Right atrium auricular region (tissue), 2 donors: Measurements from ENCODE around the gene SLC25A43. TPM values are rescaled to one million over a fixed set of nuclear protein-coding genes. Genes with fewer than 3 reads are reported as not detected.
"Not testable (repeated sequence)": the region's sequence is repeated elsewhere in the genome, so short reads cannot be mapped to it uniquely, and the experiment has no call there.

Experiments
- DNase-seq: peaks from one replicate; pipeline ENCODE4 v3.0.0-alpha.2; 2019; ENCODE audit warnings: low spot score
- H3K27ac ChIP-seq, 2 donors: fragments of 200-600 bp; sonication (generic); 1 replicate in 1 of 2; 2 replicates in 1 of 2; pipeline ENCODE4 v1.5.1; 2016 to 2019
- H3K27me3 ChIP-seq, 2 donors: fragments of 200-600 bp; sonication (generic); one replicate each; pipeline versions ENCODE4 v1.5.1 to v1.6.0; 2017 to 2019
- H3K36me3 ChIP-seq: fragments of 200-600 bp; sonication (generic); one replicate; pipeline ENCODE4 v1.5.1; 2016
- H3K4me1 ChIP-seq, 2 donors: fragments of 200-600 bp; sonication (generic); one replicate each; pipeline versions ENCODE4 v1.5.1 to v1.6.0; 2017 to 2019
- H3K4me3 ChIP-seq, 2 donors: fragments of 200-600 bp; sonication (generic); 1 replicate in 1 of 2; 2 replicates in 1 of 2; pipeline ENCODE4 v1.5.1; 2017 to 2019; ENCODE audit warnings: mild to moderate bottlenecking in 1 of 2, moderate library complexity in 1 of 2
- H3K9me3 ChIP-seq, 2 donors: fragments of 200-600 bp; sonication (generic); one replicate each; pipeline ENCODE4 v1.5.1; 2019
- total RNA-seq, 2 donors: library from RNA; depleted of rRNA; stranded (reverse); fragments of >200 nt; gene quantifications; one replicate each; pipeline ENCODE4 v1.1.0, GENCODE V29; 2016
- TF ChIP-seq, protein P1 (sequence below), 2 donors: fragments of 200-600 bp; sonication (generic); IDR thresholded peaks; one replicate each; pipeline ENCODE4 v1.5.1; 2019; ENCODE audit warnings: antibody characterized with exemption in 2 of 2

Gene SLC25A43
- total RNA-seq, 2 donors from 2014 or later = 5.6 to 8.1 TPM

DNA sequence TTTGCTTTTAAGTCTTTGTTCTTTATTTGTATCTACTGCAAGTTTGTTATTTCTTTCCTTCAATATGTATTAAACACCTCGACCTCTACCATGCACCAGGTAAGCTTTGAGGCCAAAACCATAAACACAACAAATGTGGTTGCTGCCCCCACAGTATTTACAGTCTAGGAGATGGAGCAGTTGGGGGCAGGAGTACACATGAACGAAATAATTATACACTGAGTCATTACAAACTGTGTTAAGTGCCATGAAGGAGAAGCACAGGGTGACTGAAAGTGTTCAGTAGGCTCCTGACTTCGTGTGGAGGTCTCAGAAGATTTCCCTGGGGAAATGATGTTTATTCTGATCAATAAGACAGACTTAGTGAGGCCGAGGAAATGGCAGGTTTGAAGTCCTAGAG lies 30.3 kb downstream of the SLC25A43 start:
- Histone ChIP-seq H3K9me3 (no peaks in the 10 kb centered on the region), H3K4me1 (peaks cover 0 to 3% of the 10 kb centered on the region in 2 donors), H3K27ac (no peak overlapping the region), H3K27me3 (no peaks in the 10 kb centered on the region), H3K36me3 (no peaks in the 10 kb centered on the region), H3K4me3 (no peak overlapping the region)
- DNase-seq = no peak
- TF ChIP-seq, protein P1, sequence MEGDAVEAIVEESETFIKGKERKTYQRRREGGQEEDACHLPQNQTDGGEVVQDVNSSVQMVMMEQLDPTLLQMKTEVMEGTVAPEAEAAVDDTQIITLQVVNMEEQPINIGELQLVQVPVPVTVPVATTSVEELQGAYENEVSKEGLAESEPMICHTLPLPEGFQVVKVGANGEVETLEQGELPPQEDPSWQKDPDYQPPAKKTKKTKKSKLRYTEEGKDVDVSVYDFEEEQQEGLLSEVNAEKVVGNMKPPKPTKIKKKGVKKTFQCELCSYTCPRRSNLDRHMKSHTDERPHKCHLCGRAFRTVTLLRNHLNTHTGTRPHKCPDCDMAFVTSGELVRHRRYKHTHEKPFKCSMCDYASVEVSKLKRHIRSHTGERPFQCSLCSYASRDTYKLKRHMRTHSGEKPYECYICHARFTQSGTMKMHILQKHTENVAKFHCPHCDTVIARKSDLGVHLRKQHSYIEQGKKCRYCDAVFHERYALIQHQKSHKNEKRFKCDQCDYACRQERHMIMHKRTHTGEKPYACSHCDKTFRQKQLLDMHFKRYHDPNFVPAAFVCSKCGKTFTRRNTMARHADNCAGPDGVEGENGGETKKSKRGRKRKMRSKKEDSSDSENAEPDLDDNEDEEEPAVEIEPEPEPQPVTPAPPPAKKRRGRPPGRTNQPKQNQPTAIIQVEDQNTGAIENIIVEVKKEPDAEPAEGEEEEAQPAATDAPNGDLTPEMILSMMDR (IDR thresholded peaks at IDR 0.05) = no peak

GRCh38 chrX:119441295-119441694 lies 42.2 kb downstream of the SLC25A43 start:
- not testable (repeated sequence) for H3K9me3 ChIP-seq, H3K36me3 ChIP-seq, H3K4me3 ChIP-seq, DNase-seq, H3K27ac ChIP-seq, H3K4me1 ChIP-seq, H3K27me3 ChIP-seq

DNA sequence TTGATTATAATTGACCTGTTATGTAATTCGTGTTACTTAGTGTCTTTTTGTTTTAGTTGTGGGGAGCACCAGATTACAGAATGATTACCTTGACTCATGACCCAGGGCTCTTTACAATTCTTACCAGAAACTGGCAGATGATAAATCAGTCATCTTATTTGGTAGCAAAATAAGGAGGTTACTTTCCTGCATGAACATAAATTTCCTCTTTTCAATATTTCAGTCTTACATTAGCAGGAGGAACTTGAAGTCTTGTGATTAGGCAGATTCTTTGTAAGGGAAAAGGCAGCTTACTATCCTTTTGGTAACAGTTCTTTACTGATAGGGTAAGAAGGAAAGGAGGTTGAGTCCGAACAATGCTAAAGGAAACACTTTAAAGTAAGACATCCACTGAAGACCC lies 43.1 kb downstream of the SLC25A43 start:
- no peaks in the 10 kb centered on the region for H3K4me1 ChIP-seq
- TF ChIP-seq, protein P1 (IDR thresholded peaks at IDR 0.05) = no peak
- H3K27me3 ChIP-seq = no peaks in the 10 kb centered on the region
- no peaks in the 10 kb centered on the region for H3K36me3 ChIP-seq
- no peak overlapping the region for H3K27ac ChIP-seq
- no peak overlapping the region for H3K4me3 ChIP-seq
- H3K9me3 ChIP-seq = no peaks in the 10 kb centered on the region
- DNase-seq = no peak

- H3K27ac ChIP-seq = no peak overlapping the region
- no peaks in the 10 kb centered on the region for H3K4me1 ChIP-seq
- TF ChIP-seq, protein P1 (IDR thresholded peaks at IDR 0.05) = no peak
- no peak overlapping the region for H3K4me3 ChIP-seq
- no peak for DNase-seq
- no peaks in the 10 kb centered on the region for H3K9me3 ChIP-seq
- no peaks in the 10 kb centered on the region for H3K36me3 ChIP-seq
- H3K27me3 ChIP-seq = no peaks in the 10 kb centered on the region
Observed at GRCh38 chrX:119453202-119453601, 54.1 kb downstream of the SLC25A43 start.

DNA sequence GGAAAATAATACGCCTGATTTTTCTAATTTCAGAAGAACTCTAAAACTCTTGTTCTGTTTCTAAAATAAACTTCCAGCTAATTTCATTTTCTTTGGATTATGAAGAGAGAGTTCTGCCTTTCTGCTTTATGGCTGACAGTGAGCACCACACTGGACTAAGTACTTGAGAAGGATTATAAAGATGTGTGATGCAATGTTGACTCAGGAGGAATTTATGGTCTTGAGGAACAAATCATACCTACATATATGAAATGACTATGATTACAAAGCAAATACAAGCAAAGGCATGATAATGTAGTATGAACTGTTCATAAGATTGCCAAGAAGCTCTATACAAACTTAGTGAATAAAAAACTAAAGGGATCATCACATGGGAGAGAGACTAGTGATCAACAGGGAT lies 56.1 kb downstream of the SLC25A43 start:
- no peak for DNase-seq
- H3K27me3 ChIP-seq = no peaks in the 10 kb centered on the region
- H3K27ac ChIP-seq = no peak overlapping the region
- no peak overlapping the region for H3K4me3 ChIP-seq
- no peaks in the 10 kb centered on the region for H3K36me3 ChIP-seq
- H3K9me3 ChIP-seq = no peaks in the 10 kb centered on the region
- TF ChIP-seq, protein P1 (IDR thresholded peaks at IDR 0.05) = no peak
- H3K4me1 ChIP-seq = no peaks in the 10 kb centered on the region

GRCh38 chrX:119459181-119459580 lies 60.0 kb downstream of the SLC25A43 start:
- TF ChIP-seq, protein P1 (IDR thresholded peaks at IDR 0.05) = no peak
- H3K9me3 ChIP-seq = no peaks in the 10 kb centered on the region
- DNase-seq = no peak
- no peaks in the 10 kb centered on the region for H3K36me3 ChIP-seq
- H3K4me3 ChIP-seq = no peak overlapping the region
- H3K27me3 ChIP-seq = no peaks in the 10 kb centered on the region
- H3K27ac ChIP-seq = no peak overlapping the region
- no peaks in the 10 kb centered on the region for H3K4me1 ChIP-seq
